NCI-H345 (cell line): ENCODE measurements around the gene POLR3GL.

Source experiments
- DNase-seq: peaks from one replicate; lab custom pipeline; 2025; lab: John Stamatoyannopoulos, UW

Gene POLR3GL

GRCh38 chr1:145977016-145977415 is 12.5 kb downstream of the POLR3GL start:
- no peak for DNase-seq

- DNase-seq = peak; percentile 90
These were observed 13.3 kb downstream of the POLR3GL start for GRCh38 chr1:145977486-145978470.

DNA sequence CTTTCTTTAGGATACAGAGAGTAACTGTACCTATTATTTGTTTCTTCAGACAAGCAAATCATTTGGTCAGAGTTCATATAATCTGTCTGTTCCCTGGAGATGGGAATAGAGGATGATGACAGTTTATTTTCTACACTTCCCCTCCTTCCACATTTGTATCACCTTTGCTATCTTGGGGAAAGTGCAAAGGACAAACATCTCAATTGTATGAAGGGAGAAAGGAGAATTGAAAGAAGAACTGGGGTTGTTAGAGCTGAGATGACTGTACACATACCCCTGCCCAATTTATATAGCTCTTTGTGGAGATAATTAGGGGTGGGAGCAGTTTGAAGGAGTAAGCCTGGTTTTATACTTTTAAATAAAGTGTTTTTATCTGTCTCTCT is 14.0 kb downstream of the POLR3GL start:
- no peak for DNase-seq

DNA sequence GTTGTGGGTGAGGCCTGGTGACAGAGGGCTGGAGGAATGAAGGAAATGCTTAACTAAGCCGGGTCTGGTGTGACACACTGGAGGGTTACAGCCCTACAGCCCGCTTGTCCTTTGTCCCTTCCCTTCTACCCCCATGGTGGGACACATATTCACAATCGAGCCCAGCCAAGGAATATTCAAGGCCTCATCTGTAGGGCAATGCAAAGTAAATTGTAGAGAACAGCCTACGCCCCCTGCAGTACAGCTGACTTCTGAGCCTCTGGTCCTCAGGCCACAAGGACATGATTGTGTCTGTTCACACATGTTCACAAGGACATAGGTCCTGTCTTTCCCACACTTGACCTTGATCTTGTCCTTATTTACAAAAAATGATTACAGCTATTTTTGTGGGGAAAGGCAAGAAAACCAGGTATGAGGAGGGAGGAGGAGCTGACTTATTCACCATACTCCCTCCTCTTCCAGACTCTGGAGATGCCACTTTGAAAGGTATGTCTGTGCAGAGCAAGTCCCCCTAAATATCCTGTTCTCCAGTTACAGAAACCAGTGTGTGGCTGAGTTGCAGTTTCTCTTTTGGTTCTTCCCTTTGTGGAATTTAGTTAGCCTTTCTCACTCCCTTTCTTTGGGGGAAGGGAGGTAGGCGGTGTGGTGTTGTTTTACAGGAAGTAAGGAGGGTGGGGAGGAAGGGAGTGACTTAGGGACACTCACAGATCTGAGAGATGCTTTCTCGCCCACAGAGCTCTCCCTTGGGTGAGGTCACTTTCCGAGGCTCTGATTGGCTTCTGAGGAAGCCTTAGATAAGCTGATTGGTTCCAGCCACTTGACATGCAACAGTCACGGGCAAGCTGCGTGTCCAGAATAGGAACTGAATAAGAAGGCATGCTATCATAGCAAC is 14.6 kb downstream of the POLR3GL start:
- peak; percentile 100 for DNase-seq

DNA sequence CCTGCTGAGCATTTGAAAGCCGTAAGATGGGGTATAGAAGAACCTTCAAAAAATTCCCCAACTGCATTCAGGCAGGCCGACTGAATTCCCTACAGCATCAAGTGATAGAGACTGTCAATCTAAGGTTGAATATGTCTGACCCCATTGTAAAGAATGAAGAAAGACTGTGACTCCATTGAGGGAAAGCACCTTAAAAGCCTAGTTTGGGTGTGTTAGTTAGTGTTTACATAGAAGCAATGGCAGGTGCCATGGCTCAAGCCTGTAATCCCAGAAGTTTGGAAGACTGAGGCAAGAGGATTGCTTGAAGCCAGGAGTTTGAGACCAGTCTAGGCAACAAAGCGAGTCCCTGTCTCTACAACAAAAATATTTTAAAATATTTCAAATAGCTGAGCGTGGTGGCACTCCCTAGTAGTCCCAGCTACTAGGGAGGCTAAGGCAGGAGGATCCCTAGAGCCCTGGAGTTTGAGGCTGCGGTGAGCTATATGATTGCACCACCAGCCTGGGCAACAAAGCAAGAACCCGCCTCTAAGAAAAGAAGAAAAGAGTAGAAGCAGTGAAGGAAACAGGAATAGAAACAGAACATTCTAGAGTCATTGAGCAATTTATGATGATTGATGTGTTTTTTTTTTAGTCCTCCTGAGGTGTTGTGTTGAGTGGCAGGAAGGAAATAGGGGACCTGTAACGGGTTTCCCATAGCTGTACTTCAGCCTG is 15.4 kb downstream of the POLR3GL start:
- DNase-seq = no peak

GRCh38 chr1:145980457-145980994 is 16.0 kb downstream of the POLR3GL start:
- DNase-seq = no peak

DNA sequence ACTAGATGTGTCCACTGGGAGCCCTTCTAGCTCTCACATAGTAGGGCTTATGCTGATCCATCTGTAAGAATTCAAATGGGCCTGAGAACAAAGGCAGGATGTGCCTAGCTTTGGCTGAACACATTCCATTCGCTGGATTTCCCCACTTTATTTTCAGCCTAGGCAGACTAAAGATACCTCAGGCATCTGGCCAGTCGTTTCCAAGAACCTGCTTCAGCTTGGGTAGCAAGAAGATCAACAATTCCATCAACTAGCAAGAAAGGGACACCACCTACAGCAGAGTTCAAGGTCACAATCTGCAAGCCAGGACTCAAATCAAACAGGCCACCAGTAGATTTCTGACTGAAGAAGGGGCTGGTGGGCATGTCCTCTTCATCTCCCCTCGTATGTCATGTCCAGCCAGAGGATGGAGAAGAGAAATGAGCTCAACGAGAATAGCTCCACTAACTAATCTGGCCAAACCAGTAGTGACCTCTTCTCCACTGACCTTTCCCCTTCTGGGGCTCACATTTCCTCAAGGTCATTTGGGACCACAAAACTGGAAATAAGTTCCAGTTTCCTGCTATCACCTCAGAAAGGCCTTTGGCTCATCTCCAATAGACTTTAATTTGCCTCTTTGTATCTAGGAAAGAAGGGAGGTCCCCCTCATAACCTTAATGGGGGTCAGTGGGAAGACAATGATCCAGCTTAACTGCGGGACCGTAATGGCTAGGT is 17.7 kb downstream of the POLR3GL start:
- no peak for DNase-seq

- DNase-seq = no peak
These were observed 18.8 kb downstream of the POLR3GL start for GRCh38 chr1:145983206-145983675.

DNA sequence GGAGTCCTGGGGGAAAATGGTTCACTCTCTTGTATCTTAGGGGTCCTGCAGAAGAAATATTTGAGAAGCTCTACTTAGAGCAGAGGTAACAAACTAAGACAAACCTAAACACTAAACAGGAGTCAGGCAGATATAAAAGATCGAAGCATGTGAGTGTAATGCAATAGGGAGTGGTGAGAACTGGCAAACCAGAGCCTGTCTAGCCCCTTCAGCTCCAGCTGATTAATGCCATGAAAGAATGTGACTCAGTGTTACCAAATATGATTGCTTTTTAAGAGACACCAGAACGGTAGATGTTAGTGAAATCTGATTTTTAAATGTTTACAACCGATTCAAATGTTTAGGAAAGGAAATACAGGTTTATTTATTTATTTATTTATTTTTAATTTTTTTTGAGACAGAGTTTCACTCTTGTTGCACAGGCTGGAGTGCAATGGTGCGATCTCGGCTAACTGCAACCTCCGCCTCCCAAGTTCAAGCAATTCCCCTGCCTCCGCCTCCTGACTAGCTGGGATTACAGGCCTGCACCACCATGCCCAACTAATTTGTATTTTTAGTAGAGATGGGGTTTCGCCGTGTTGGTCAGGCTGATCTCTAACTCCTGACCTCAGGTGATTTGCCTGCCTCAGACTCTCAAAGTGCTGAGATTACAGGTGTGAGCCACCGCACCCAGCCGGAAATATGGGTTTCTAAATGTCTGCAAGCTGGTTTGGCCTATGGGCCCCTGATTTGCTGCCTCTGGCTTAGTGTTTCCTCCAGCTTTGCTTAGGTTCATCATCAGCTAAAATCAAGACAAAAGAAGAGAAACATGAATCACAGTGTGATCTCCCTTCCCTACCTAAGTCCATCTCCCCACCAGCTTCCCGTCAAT is 19.7 kb downstream of the POLR3GL start:
- no peak for DNase-seq

GRCh38 chr1:145985129-145985501 is 20.6 kb downstream of the POLR3GL start:
- DNase-seq = no peak

- peak; percentile 55 for DNase-seq
These were observed 21.3 kb downstream of the POLR3GL start for GRCh38 chr1:145985502-145986439.

GRCh38 chr1:145986551-145986950 is 22.1 kb downstream of the POLR3GL start:
- DNase-seq = no peak

- no peak for DNase-seq
These were observed 23.4 kb downstream of the POLR3GL start for GRCh38 chr1:145987926-145988325.

DNA sequence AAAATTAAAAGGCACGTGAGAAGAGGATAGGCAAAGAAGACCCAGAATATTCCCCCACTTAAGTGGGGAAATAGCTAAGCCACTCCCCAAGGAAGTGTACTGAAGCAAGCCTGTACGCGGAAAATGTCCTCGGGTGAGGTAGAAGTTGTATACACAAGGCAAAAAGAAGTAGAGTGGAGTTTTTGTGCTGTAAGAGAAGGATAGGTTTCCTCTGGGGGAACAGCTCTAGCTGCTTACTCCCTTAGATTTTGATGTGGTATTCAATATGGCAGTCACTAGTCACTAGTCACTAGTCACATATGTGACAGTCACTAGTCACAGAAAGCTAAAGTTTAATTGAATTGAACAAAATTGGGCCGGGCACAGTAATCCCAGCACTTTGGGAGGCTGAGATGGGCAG is 24.3 kb downstream of the POLR3GL start:
- DNase-seq = no peak

GRCh38 chr1:145990249-145990855 is 25.9 kb downstream of the POLR3GL start:
- peak; percentile 61 for DNase-seq

- DNase-seq = peak; percentile 55
These were observed 27.4 kb downstream of the POLR3GL start for GRCh38 chr1:145991735-145992412.

GRCh38 chr1:145992502-145992936 is 28.0 kb downstream of the POLR3GL start:
- no peak for DNase-seq
